GM20000 (cell line): Measurements from ENCODE around the gene INO80C.

Experiments
- DNase-seq: peaks from one replicate; pipeline ENCODE4 v3.0.0; 2012; ENCODE audit warnings: low spot score
- TF ChIP-seq, protein P1 (sequence below): IDR thresholded peaks from 2 replicates; pipeline ENCODE4 v1.5.1; 2012; ENCODE audit warnings: mild to moderate bottlenecking, control low read depth; ENCODE audit errors: extremely low read depth, missing control alignments

The INO80C gene

GRCh38 chr18:35451032-35451431 is 46.7 kb downstream of the INO80C start:
- no peak for DNase-seq
- TF ChIP-seq, protein P1, sequence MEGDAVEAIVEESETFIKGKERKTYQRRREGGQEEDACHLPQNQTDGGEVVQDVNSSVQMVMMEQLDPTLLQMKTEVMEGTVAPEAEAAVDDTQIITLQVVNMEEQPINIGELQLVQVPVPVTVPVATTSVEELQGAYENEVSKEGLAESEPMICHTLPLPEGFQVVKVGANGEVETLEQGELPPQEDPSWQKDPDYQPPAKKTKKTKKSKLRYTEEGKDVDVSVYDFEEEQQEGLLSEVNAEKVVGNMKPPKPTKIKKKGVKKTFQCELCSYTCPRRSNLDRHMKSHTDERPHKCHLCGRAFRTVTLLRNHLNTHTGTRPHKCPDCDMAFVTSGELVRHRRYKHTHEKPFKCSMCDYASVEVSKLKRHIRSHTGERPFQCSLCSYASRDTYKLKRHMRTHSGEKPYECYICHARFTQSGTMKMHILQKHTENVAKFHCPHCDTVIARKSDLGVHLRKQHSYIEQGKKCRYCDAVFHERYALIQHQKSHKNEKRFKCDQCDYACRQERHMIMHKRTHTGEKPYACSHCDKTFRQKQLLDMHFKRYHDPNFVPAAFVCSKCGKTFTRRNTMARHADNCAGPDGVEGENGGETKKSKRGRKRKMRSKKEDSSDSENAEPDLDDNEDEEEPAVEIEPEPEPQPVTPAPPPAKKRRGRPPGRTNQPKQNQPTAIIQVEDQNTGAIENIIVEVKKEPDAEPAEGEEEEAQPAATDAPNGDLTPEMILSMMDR: no peak

DNA sequence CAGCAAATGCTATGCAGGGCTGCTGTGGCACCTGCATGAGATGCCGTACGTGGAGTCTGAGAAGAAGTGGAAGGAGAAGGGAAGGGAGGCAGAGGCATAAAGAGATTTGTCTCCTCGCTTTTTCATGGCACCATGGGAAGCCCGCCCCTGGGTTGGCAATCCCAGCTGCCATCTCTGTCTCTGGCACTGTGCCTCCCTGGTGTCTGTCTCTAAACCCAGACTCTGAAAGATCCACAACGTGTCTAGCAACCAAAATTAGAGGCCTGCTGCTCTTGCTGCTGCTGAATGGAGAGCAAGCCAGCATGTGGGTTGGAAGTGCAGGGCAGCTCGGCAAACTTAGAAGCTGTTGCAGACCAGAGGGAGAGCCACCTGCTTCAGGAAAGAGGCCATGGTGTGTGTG is 53.1 kb downstream of the INO80C start:
- no peak for DNase-seq
- TF ChIP-seq, protein P1: no peak

GRCh38 chr18:35443847-35444246 is 53.9 kb downstream of the INO80C start:
- TF ChIP-seq, protein P1: no peak
- DNase-seq: no peak

GRCh38 chr18:35443434-35443833 is 54.3 kb downstream of the INO80C start:
- no peak for DNase-seq
- TF ChIP-seq, protein P1: no peak

GRCh38 chr18:35442701-35443100 is 55.1 kb downstream of the INO80C start:
- TF ChIP-seq, protein P1: no peak
- DNase-seq: no peak

- TF ChIP-seq, protein P1: no peak
- DNase-seq: no peak
Measured at GRCh38 chr18:35441857-35442595, 55.7 kb downstream of the INO80C start.

- DNase-seq: no peak
- TF ChIP-seq, protein P1: no peak
Measured at GRCh38 chr18:35438480-35439234, 59.1 kb downstream of the INO80C start.
